Trophoblast cell (in vitro differentiated cells and primary cell): ENCODE data around the gene CORO7.
A peak's percentile ranks its signal among the peaks of the same experiment; 100 is the strongest.
"Not testable (repeated sequence)": the region's sequence is repeated elsewhere in the genome, so short reads cannot be mapped to it uniquely, and the experiment has no call there.

Experiments
- DNase-seq, 2 donors: peaks; one replicate each; pipeline ENCODE4 v3.0.0-alpha.2; 2016
- H2AFZ ChIP-seq: 2 replicates; pipeline ENCODE4 v1.6.1; 2013; ENCODE audit warnings: low read length, moderate library complexity, mild to moderate bottlenecking; ENCODE audit not compliant: insufficient read depth, poor library complexity
- H2AK5ac ChIP-seq: 2 replicates; pipeline ENCODE4 v1.6.1; 2013; ENCODE audit warnings: mild to moderate bottlenecking, low read length
- H2BK120ac ChIP-seq: 2 replicates; pipeline ENCODE4 v1.6.1; 2013; ENCODE audit warnings: low read length, mild to moderate bottlenecking, moderate library complexity; ENCODE audit not compliant: insufficient read depth, poor library complexity
- H2BK12ac ChIP-seq: 2 replicates; pipeline ENCODE4 v1.6.1; 2013; ENCODE audit warnings: mild to moderate bottlenecking, low read length, moderate library complexity
- H2BK5ac ChIP-seq: 2 replicates; pipeline ENCODE4 v1.6.1; 2013; ENCODE audit warnings: low read length, low read depth, moderate library complexity, mild to moderate bottlenecking; ENCODE audit not compliant: poor library complexity
- H3K14ac ChIP-seq: 2 replicates; pipeline ENCODE4 v1.6.1; 2013; ENCODE audit warnings: mild to moderate bottlenecking, low read length
- H3K18ac ChIP-seq: 2 replicates; pipeline ENCODE4 v1.6.1; 2013; ENCODE audit warnings: mild to moderate bottlenecking, low read length
- H3K23ac ChIP-seq: 2 replicates; pipeline ENCODE4 v1.6.1; 2013; ENCODE audit warnings: low read length
- H3K27ac ChIP-seq: 2 replicates; pipeline ENCODE4 v1.5.1; 2013; ENCODE audit warnings: low read depth, mild to moderate bottlenecking, inconsistent platforms, low read length, moderate library complexity
- H3K27me3 ChIP-seq: 2 replicates; pipeline ENCODE4 v1.6.1; 2013; ENCODE audit warnings: inconsistent platforms, mild to moderate bottlenecking, low read length, moderate library complexity; ENCODE audit not compliant: insufficient read depth
- H3K36me3 ChIP-seq, 2 experiments: 1 replicate in 1 of 2; 2 replicates in 1 of 2; pipeline ENCODE4 v1.6.1; 2013; ENCODE audit warnings: low read length in 2 of 2, mild to moderate bottlenecking in 2 of 2, moderate library complexity in 1 of 2; ENCODE audit not compliant: insufficient read depth in 2 of 2, control insufficient read depth in 1 of 2
- H3K4ac ChIP-seq: 2 replicates; pipeline ENCODE4 v1.6.1; 2013; ENCODE audit warnings: low read depth, mild to moderate bottlenecking, low read length, moderate library complexity
- H3K4me1 ChIP-seq, 2 experiments: 1 replicate in 1 of 2; 2 replicates in 1 of 2; pipeline ENCODE4 v1.6.1; 2013; ENCODE audit warnings: low read length in 2 of 2, mild to moderate bottlenecking in 2 of 2, moderate library complexity in 1 of 2; ENCODE audit not compliant: insufficient read depth in 2 of 2, control insufficient read depth in 1 of 2
- H3K4me2 ChIP-seq: 2 replicates; pipeline ENCODE4 v1.6.1; 2013; ENCODE audit warnings: inconsistent platforms, mild to moderate bottlenecking, low read length, moderate library complexity
- H3K4me3 ChIP-seq: 2 replicates; pipeline ENCODE4 v1.5.1; 2013; ENCODE audit warnings: mild to moderate bottlenecking, low read depth, low read length, inconsistent platforms
- H3K79me1 ChIP-seq: one replicate; pipeline ENCODE4 v1.6.1; 2013; ENCODE audit warnings: low read length
- H3K79me2 ChIP-seq: 2 replicates; pipeline ENCODE4 v1.6.1; 2013; ENCODE audit warnings: low read length, mild to moderate bottlenecking; ENCODE audit not compliant: control insufficient read depth, insufficient read depth, poor library complexity
- H3K9ac ChIP-seq: 2 replicates; pipeline ENCODE4 v1.6.1; 2013; ENCODE audit warnings: mild to moderate bottlenecking, low read length
- H3K9me3 ChIP-seq: 2 replicates; pipeline ENCODE4 v1.6.1; 2013; ENCODE audit warnings: low read depth, mild to moderate bottlenecking, control low read depth, inconsistent platforms, low read length; ENCODE audit not compliant: insufficient read depth
- H4K12ac ChIP-seq: 2 replicates; pipeline ENCODE4 v1.6.1; 2013; ENCODE audit warnings: low read depth, mild to moderate bottlenecking, low read length, moderate library complexity
- H4K8ac ChIP-seq: 2 replicates; pipeline ENCODE4 v1.6.1; 2013; ENCODE audit warnings: low read depth, mild to moderate bottlenecking, low read length, moderate library complexity
- H4K91ac ChIP-seq: one replicate; pipeline ENCODE4 v1.6.1; 2013; ENCODE audit warnings: low read depth, mild to moderate bottlenecking, low read length, moderate library complexity
- WGBS: extraction: QIAGEN DNeasy Blood & Tissue Kit; methylation state at CpG from one replicate; pipeline ENCODE4 v1.1.7; 2013; ENCODE audit warnings: missing lambda C conversion rate; ENCODE audit not compliant: insufficient read length, insufficient coverage; ENCODE audit errors: extremely low coverage; 5-methylcytosine and 5-hydroxymethylcytosine counted together

Gene CORO7

GRCh38 chr16:4395055-4395726 is 21.2 kb downstream of the CORO7 start:
- H2AK5ac ChIP-seq = peak overlapping the region; percentile 80
- peaks cover 37 to 45% of the 10 kb centered on the region in 2 experiments for H3K4me1 ChIP-seq
- H3K27me3 ChIP-seq = no peaks in the 10 kb centered on the region
- peak overlapping the region; percentile 14 for H4K12ac ChIP-seq
- peak overlapping the region; percentile 74 for H3K14ac ChIP-seq
- H4K8ac ChIP-seq = peak overlapping the region; percentile 21
- H3K27ac ChIP-seq = peak overlapping the region; percentile 71
- peak overlapping the region; percentile 78 for H2BK12ac ChIP-seq
- peak overlapping the region; percentile 7 for H2BK120ac ChIP-seq
- peaks cover 7% of the 10 kb centered on the region for H3K79me2 ChIP-seq
- no peaks in the 10 kb centered on the region for H3K9me3 ChIP-seq
- peak overlapping the region; percentile 73 for H4K91ac ChIP-seq
- no peak overlapping the region for H3K4me3 ChIP-seq
- H3K23ac ChIP-seq = no peak overlapping the region
- H3K18ac ChIP-seq = peak overlapping the region; percentile 81
- peak overlapping the region; percentile 67 for H2BK5ac ChIP-seq
- H3K4me2 ChIP-seq = no peak overlapping the region
- no peak overlapping the region for H2AFZ ChIP-seq
- no CpG with 5 or more reads among the region's 9 CpGs for WGBS
- DNase-seq = no peak
- peaks cover 0 to 6% of the 10 kb centered on the region in 2 experiments for H3K36me3 ChIP-seq
- H3K9ac ChIP-seq = no peak overlapping the region
- peak overlapping the region; percentile 19 for H3K4ac ChIP-seq
- H3K79me1 ChIP-seq = peaks cover 33% of the 10 kb centered on the region

- Histone ChIP-seq H2AK5ac (peak overlapping the region; percentile 40), H2BK12ac (peak overlapping the region; percentile 63), H3K79me1 (peaks cover 42% of the 10 kb centered on the region), H3K14ac (peak overlapping the region; percentile 49), H4K91ac (peak overlapping the region; percentile 94), H4K8ac (peak overlapping the region; percentile 40), H2BK120ac (peak overlapping the region; percentile 89), H3K4ac (peak overlapping the region; percentile 9), H2BK5ac (peak overlapping the region; percentile 44), H3K4me1 (peaks cover 46 to 55% of the 10 kb centered on the region in 2 experiments), H3K79me2 (peaks cover 10% of the 10 kb centered on the region), H3K27ac (peak overlapping the region; percentile 71)
- H3K9me3 ChIP-seq, H3K9ac ChIP-seq, H3K23ac ChIP-seq, H3K18ac ChIP-seq, H3K4me3 ChIP-seq, H2AFZ ChIP-seq, H3K36me3 ChIP-seq, H3K27me3 ChIP-seq, H3K4me2 ChIP-seq, H4K12ac ChIP-seq: not testable (repeated sequence)
- DNase-seq = peak; percentile 84 to 87
- WGBS = no CpG with 5 or more reads among the region's 15 CpGs
Measured at GRCh38 chr16:4393850-4394249, 22.5 kb downstream of the CORO7 start.

GRCh38 chr16:4393240-4393600 is 23.2 kb downstream of the CORO7 start:
- Histone ChIP-seq H4K91ac (peak overlapping the region; percentile 94), H3K27ac (peak overlapping the region; percentile 71), H3K27me3 (no peaks in the 10 kb centered on the region), H2AK5ac (peak overlapping the region; percentile 75), H2BK12ac (peak overlapping the region; percentile 63), H3K4me2 (peak overlapping the region; percentile 44), H3K14ac (peak overlapping the region; percentile 63), H2AFZ (no peak overlapping the region), H3K9me3 (no peaks in the 10 kb centered on the region), H3K18ac (peak overlapping the region; percentile 66), H3K36me3 (peaks cover 0 to 6% of the 10 kb centered on the region in 2 experiments), H3K4me3 (no peak overlapping the region), H3K4me1 (peaks cover 51 to 60% of the 10 kb centered on the region in 2 experiments), H3K4ac (peak overlapping the region; percentile 57), H2BK120ac (peak overlapping the region; percentile 89), H4K8ac (peak overlapping the region; percentile 72), H3K23ac (no peak overlapping the region), H4K12ac (no peak overlapping the region), H3K9ac (no peak overlapping the region), H3K79me1 (peaks cover 48% of the 10 kb centered on the region), H3K79me2 (peaks cover 15% of the 10 kb centered on the region), H2BK5ac (peak overlapping the region; percentile 86)
- WGBS = no CpG with 5 or more reads among the region's 6 CpGs
- peak; percentile 92 to 94 for DNase-seq

- H4K91ac ChIP-seq = peak overlapping the region; percentile 94
- peaks cover 55 to 65% of the 10 kb centered on the region in 2 experiments for H3K4me1 ChIP-seq
- H2BK5ac ChIP-seq = peak overlapping the region; percentile 86
- H3K79me1 ChIP-seq = peaks cover 52% of the 10 kb centered on the region
- H3K27ac ChIP-seq = peak overlapping the region; percentile 74
- H3K9me3 ChIP-seq = no peaks in the 10 kb centered on the region
- H4K8ac ChIP-seq = peak overlapping the region; percentile 72
- DNase-seq = peak; percentile 50 to 67
- no peak overlapping the region for H3K23ac ChIP-seq
- H3K18ac ChIP-seq = peak overlapping the region; percentile 66
- no CpG with 5 or more reads among the region's 27 CpGs for WGBS
- peak overlapping the region; percentile 44 for H3K4me2 ChIP-seq
- no peaks in the 10 kb centered on the region for H3K27me3 ChIP-seq
- peak overlapping the region; percentile 97 for H2AK5ac ChIP-seq
- H4K12ac ChIP-seq = peak overlapping the region; percentile 39
- H3K36me3 ChIP-seq = peaks cover 0 to 6% of the 10 kb centered on the region in 2 experiments
- H3K4ac ChIP-seq = peak overlapping the region; percentile 57
- peak overlapping the region; percentile 89 for H2BK120ac ChIP-seq
- H3K79me2 ChIP-seq = peaks cover 17% of the 10 kb centered on the region
- peak overlapping the region; percentile 88 for H3K14ac ChIP-seq
- no peak overlapping the region for H3K4me3 ChIP-seq
- H2AFZ ChIP-seq = peak overlapping the region; percentile 13
- H2BK12ac ChIP-seq = peak overlapping the region; percentile 96
- H3K9ac ChIP-seq = peak overlapping the region; percentile 24
Measured at GRCh38 chr16:4392382-4393239, 23.8 kb downstream of the CORO7 start.
